ENCODE results near the gene ACOXL. TPM values are rescaled to one million over a fixed set of nuclear protein-coding genes. Genes with fewer than 3 reads are reported as not detected.

Gene ACOXL
- total RNA-seq (2013; cell fraction: nucleolus; rRNA removed) = 11.3 and 14.2 TPM in 2 replicates
- total RNA-seq (2014; rRNA removed) = 0.73 and 1.1 TPM in 2 replicates
- 0.78 and 1.2 TPM in 2 replicates for total RNA-seq (2014; rRNA removed; fragmentation: Illumina TruSeq; extraction: Trizol)
- total RNA-seq (2021) = 0.51 and 1.1 TPM in 2 replicates
- polyA plus RNA-seq (2011; ENCODE audit: low read depth) = 0.45 TPM
- 0.78 and 0.79 TPM in 2 replicates for polyA plus RNA-seq (2011; rRNA removed)
- 0.67 and 0.92 TPM in 2 replicates for polyA plus RNA-seq (2011; cell fraction: cytosol; rRNA removed)
- 1.4 and 1.5 TPM in 2 replicates for polyA plus RNA-seq (2011; cell fraction: nucleus; rRNA removed)
- polyA plus RNA-seq (2012) = 0.95 and 1.8 TPM in 2 replicates
- 0.65 and 0.71 TPM in 2 replicates for polyA plus RNA-seq (2014; fragmentation: Illumina TruSeq; extraction: Trizol)
- under 1 TPM; 0.05 to 0.47 TPM for polyA plus RNA-seq (2014; fragmentation: Nextera tagmentation; extraction: Ambion mirVana)
- 0.90 and 1.3 TPM in 2 replicates for polyA plus RNA-seq (2014; rRNA removed)
- polyA plus RNA-seq (2016; fragmentation: Nextera tagmentation; extraction: Ambion mirVana) = under 1 TPM; 0.68 to 0.83 TPM
- polyA minus RNA-seq (2011; rRNA and poly(A)+ RNA removed) = 0.52 and 2.3 TPM in 2 replicates
- polyA minus RNA-seq (2011; cell fraction: cytosol; rRNA and poly(A)+ RNA removed) = not detected in 2 replicates
- 0.97 and 1.6 TPM in 2 replicates for polyA minus RNA-seq (2011; cell fraction: nucleus; rRNA and poly(A)+ RNA removed)
- percentile 52 among the genes with signal in this experiment for Bru-seq, nascent RNA
- BruChase-seq, experiment 1, labeled RNA remaining after a 6-hour chase = percentile 53 among the genes with signal in this experiment
- BruChase-seq, experiment 2, labeled RNA remaining after a 2-hour chase = percentile 48 among the genes with signal in this experiment
- long read RNA-seq, experiment 1, partial matches to known transcripts = 0 of 1 reads
- long read RNA-seq, experiment 1, other reads (novel, unspliced or antisense) = 1 of 1 reads
- long read RNA-seq, experiment 2, partial matches to known transcripts = 3 of 13 reads
- long read RNA-seq, experiment 2, other reads (novel, unspliced or antisense) = 10 of 13 reads

DNA sequence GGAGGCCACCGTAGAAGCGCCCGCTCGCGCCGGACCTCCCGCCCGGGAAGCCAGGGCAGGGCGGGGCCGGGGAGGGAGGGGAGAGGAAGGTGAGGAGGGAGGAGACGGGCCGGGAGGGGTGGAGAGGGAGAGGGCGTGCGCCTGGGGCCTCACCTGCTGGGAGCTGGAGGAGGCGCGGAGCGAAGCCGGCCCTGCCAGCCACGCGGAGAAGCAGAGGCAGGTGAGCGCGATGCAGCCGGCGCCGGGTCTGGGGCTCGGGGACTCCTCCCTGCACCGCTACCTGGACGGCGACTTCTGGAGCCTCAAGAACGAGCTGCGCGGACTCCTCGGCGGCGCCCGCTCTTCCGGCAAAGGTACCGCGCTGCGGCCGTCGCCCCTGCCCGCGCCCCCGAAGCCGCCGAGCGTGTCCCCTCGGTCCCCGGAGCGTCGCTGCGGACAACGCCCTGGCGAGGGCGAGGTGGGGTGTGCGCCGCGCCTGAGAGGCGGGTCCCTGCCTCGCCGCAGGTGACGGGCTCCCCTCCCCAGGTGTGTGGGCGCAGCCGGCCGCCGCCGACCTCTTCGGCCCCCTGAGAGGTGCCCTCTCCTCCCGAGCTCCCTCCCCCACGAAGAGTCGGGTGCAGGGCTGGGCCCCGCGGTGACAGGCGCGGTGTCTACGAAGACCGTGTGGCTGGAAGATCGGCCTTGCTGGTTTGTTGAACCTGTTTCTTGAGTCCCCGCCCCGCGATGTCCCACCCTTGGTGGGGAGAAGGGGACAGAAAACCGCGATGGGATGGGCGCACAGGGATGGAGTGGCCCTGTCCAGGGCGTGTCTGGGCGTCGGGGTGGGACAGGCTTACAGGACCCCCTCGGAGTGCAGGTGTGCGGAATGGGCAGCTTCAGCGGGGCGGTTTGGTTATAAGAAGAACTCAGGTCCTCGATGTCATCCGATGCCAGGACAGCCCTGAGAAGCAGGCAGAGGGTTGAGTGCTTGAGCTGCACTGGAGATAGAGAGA is at the start of gene ACOXL:
Gene ACOXL (plus strand): TSS at position 152 of the 992 bp plus-strand sequence. CDS start 35,817 bp downstream, outside the sequence.
- POLR2A ChIA-PET = interaction anchor here (1.2 to 1.5 kb wide), 3 partner anchors 16 to 55 kb away, joined by 3 to 4 read pairs (median 4); partner anchors contain the start of gene BUB1
- intact Hi-C loops (cut with micrococcal nuclease; ENCODE audit: unreplicated experiment) (no loop called here), in situ Hi-C loops (cut with MboI) (no loop called here)
- CTCF ChIA-PET = interaction anchor here (1.2 to 1.4 kb wide), 2 partner anchors 54 to 55 kb away, joined by 3 to 5 read pairs; partner anchors contain the start of gene BUB1
- SMC1A ChIA-PET (ENCODE audit: uncharacterized antibody, unreplicated experiment) = interaction anchor here (1.2 to 4.5 kb wide), 5 partner anchors 10 to 57 kb away, joined by 3 to 19 read pairs (median 5); no protein-coding TSS in a partner anchor
- H3K27ac ChIP-seq (ENCODE audit: control insufficient read depth, insufficient read depth) = no peak within 1 kb of the TSS
- no peaks in the 10 kb centered on the region for H3K79me2 ChIP-seq (ENCODE audit: control insufficient read depth, insufficient read depth, low read length)
- BruUV-seq (replicated peaks) = no TSS peak
- H3K9me3 ChIP-seq (replicated peaks; ENCODE audit: control insufficient read depth, insufficient read depth, low read length) = no peaks in the 10 kb centered on the region; the same call in 2 of the 3 replicates
- H3K9ac ChIP-seq (ENCODE audit: control insufficient read depth, insufficient read depth, low read length) = no peak within 1 kb of the TSS
- ATAC-seq (peak; percentile 56), DNase-seq (ENCODE audit: low read depth, low spot score) (no peak), FAIRE-seq (no peak)
- RAD21 ChIA-PET (ENCODE audit: unreplicated experiment) = interaction anchor here (1.5 to 1.7 kb wide), 2 partner anchors 14 to 31 kb away, joined by 4 read pairs; no protein-coding TSS in a partner anchor
- no peaks in the 10 kb centered on the region for H3K36me3 ChIP-seq (ENCODE audit: control insufficient read depth in 2 of 2, insufficient read depth in 2 of 2, low read length in 1 of 2)
- peaks cover 5 to 19% of the 10 kb centered on the region in 2 experiments for H3K27me3 ChIP-seq (replicated peaks in 1 of 2; ENCODE audit: control insufficient read depth in 2 of 2, insufficient read depth in 2 of 2, low read length in 1 of 2)
- no peaks in the 10 kb centered on the region for H3K4me1 ChIP-seq (ENCODE audit: control insufficient read depth, insufficient read depth, low read length)
- no peak within 1 kb of the TSS; the same call in 1 of the 2 replicates for H3K4me3 ChIP-seq
- H3K4me2 ChIP-seq (ENCODE audit: control insufficient read depth, insufficient read depth) = peak within 1 kb of the TSS; percentile 37
- H4K20me1 ChIP-seq (ENCODE audit: control insufficient read depth, insufficient read depth) = no peaks in the 10 kb centered on the region
- WGBS (ENCODE audit: insufficient coverage, insufficient replicate concordance, low lambda C conversion rate, missing lambda C conversion rate) = 4% methylated on average over 53 of the region's 94 CpGs
- H2AFZ ChIP-seq (ENCODE audit: control insufficient read depth, low read depth, low read length) = no peak within 1 kb of the TSS; the same call in none of the 2 replicates
- TF ChIP-seq KDM1A (IDR thresholded peaks at IDR 0.05; ENCODE audit: borderline replicate concordance) (no peak), ZNF384 (IDR thresholded peaks at IDR 0.05; ENCODE audit: borderline replicate concordance, low read depth, low read length) (no peak)
- TF ChIP-seq, protein P1, sequence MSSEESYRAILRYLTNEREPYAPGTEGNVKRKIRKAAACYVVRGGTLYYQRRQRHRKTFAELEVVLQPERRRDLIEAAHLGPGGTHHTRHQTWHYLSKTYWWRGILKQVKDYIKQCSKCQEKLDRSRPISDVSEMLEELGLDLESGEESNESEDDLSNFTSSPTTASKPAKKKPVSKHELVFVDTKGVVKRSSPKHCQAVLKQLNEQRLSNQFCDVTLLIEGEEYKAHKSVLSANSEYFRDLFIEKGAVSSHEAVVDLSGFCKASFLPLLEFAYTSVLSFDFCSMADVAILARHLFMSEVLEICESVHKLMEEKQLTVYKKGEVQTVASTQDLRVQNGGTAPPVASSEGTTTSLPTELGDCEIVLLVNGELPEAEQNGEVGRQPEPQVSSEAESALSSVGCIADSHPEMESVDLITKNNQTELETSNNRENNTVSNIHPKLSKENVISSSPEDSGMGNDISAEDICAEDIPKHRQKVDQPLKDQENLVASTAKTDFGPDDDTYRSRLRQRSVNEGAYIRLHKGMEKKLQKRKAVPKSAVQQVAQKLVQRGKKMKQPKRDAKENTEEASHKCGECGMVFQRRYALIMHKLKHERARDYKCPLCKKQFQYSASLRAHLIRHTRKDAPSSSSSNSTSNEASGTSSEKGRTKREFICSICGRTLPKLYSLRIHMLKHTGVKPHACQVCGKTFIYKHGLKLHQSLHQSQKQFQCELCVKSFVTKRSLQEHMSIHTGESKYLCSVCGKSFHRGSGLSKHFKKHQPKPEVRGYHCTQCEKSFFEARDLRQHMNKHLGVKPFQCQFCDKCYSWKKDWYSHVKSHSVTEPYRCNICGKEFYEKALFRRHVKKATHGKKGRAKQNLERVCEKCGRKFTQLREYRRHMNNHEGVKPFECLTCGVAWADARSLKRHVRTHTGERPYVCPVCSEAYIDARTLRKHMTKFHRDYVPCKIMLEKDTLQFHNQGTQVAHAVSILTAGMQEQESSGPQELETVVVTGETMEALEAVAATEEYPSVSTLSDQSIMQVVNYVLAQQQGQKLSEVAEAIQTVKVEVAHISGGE (CRISPR knock-in tag; IDR thresholded peaks at IDR 0.05) = no peak
- TF ChIP-seq, protein P2, sequence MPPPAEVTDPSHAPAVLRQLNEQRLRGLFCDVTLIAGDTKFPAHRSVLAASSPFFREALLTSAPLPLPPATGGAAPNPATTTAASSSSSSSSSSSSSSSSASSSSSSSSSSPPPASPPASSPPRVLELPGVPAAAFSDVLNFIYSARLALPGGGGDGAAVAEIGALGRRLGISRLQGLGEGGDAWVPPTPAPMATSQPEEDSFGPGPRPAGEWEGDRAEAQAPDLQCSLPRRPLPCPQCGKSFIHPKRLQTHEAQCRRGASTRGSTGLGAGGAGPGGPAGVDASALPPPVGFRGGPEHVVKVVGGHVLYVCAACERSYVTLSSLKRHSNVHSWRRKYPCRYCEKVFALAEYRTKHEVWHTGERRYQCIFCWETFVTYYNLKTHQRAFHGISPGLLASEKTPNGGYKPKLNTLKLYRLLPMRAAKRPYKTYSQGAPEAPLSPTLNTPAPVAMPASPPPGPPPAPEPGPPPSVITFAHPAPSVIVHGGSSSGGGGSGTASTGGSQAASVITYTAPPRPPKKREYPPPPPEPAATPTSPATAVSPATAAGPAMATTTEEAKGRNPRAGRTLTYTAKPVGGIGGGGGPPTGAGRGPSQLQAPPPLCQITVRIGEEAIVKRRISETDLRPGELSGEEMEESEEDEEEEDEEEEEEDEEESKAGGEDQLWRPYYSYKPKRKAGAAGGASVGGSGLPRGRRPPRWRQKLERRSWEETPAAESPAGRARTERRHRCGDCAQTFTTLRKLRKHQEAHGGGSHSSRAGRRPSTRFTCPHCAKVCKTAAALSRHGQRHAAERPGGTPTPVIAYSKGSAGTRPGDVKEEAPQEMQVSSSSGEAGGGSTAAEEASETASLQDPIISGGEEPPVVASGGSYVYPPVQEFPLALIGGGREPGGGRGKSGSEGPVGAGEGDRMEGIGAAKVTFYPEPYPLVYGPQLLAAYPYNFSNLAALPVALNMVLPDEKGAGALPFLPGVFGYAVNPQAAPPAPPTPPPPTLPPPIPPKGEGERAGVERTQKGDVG (CRISPR knock-in tag; IDR thresholded peaks at IDR 0.05) = no peak

All from GM12878 (cell line).